Brain microvascular endothelial cell (primary cell): ENCODE results near the gene VASP.
A peak's percentile ranks its signal among the peaks of the same experiment; 100 is the strongest.

Source experiments
- DNase-seq: peaks from one replicate; pipeline ENCODE4 v3.0.0-alpha.2; 2020
- H3K27ac ChIP-seq: fragments of 250-450 bp; sonication (Bioruptor Pico); 2 replicates; pipeline ENCODE4 v1.5.1; 2020; ENCODE audit warnings: mild to moderate bottlenecking, moderate library complexity
- H3K27me3 ChIP-seq: fragments of 250-450 bp; sonication (Bioruptor Pico); replicated peaks from 2 replicates; pipeline ENCODE4 v1.5.1; 2020; ENCODE audit warnings: mild to moderate bottlenecking
- H3K36me3 ChIP-seq: fragments of 250-450 bp; sonication (Bioruptor Pico); replicated peaks from 2 replicates; pipeline ENCODE4 v1.5.1; 2020; ENCODE audit warnings: mild to moderate bottlenecking
- H3K4me3 ChIP-seq: 2 replicates; pipeline ENCODE4 v1.5.1; 2011; ENCODE audit warnings: low read depth, mild to moderate bottlenecking, control low read depth, low read length, moderate library complexity
- in situ Hi-C: cut with HindIII; loops from 2 replicates; pipeline ENCODE4 v1.10.0; 2017; ENCODE audit warnings: low sequenced_read_pairs, low pct_ligation_motif_present
- TF ChIP-seq, protein P1 (sequence below): IDR thresholded peaks from 2 replicates; pipeline ENCODE4 v1.5.1; 2011; ENCODE audit warnings: low read depth, mild to moderate bottlenecking, moderate library complexity, low read length, control low read depth, inconsistent platforms; ENCODE audit errors: missing control alignments

The VASP gene

DNA sequence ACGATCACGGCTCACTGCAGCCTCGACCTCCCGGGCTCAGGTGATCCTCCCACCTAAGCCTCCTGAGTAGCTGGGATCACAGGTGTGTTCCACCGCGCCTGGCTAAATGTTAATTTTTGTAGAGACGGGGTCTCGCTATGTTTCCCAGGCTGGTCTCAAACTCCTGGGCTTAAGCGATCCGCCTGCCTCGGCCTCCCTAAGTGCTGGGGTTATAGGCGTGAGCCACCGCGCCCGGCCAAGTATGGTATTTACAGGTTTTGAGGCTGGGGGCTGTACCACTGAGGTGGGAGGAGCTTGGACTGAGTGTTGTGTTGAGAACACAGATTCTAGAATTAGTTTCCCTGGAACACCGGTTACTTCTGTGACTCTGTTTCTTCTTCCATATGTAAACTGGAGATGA is 9.5 kb upstream of the VASP start:
- in situ Hi-C loops = no loop called here
- TF ChIP-seq, protein P1, sequence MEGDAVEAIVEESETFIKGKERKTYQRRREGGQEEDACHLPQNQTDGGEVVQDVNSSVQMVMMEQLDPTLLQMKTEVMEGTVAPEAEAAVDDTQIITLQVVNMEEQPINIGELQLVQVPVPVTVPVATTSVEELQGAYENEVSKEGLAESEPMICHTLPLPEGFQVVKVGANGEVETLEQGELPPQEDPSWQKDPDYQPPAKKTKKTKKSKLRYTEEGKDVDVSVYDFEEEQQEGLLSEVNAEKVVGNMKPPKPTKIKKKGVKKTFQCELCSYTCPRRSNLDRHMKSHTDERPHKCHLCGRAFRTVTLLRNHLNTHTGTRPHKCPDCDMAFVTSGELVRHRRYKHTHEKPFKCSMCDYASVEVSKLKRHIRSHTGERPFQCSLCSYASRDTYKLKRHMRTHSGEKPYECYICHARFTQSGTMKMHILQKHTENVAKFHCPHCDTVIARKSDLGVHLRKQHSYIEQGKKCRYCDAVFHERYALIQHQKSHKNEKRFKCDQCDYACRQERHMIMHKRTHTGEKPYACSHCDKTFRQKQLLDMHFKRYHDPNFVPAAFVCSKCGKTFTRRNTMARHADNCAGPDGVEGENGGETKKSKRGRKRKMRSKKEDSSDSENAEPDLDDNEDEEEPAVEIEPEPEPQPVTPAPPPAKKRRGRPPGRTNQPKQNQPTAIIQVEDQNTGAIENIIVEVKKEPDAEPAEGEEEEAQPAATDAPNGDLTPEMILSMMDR = no peak
- no peak for DNase-seq
- H3K4me3 ChIP-seq = no peak overlapping the region
- no peaks in the 10 kb centered on the region for H3K36me3 ChIP-seq
- H3K27me3 ChIP-seq = no peaks in the 10 kb centered on the region
- H3K27ac ChIP-seq = no peak overlapping the region

DNA sequence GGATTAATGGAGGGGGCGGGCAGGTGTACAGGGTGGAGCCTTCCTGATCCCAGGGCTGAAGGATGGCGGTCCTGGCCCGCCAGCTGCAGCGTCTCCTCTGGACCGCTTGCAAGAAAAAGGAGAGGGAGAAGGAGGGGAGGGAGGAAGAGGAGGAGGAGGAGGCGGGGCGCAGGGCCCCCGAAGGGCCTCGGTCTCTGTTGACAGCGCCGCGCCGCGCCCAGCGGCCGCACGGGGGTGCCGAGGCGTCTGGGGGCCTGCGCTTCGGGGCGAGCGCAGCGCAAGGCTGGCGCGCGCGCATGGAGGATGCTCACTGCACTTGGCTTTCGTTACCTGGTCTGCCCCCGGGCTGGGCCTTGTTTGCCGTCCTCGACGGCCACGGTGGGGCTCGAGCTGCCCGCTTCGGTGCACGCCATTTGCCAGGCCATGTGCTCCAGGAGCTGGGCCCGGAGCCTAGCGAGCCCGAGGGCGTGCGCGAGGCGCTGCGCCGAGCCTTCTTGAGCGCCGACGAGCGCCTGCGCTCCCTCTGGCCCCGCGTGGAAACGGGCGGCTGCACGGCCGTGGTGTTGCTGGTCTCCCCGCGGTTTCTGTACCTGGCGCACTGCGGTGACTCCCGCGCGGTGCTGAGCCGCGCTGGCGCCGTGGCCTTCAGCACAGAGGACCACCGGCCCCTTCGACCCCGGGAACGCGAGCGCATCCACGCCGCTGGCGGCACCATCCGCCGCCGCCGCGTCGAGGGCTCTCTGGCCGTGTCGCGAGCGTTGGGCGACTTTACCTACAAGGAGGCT is 8.7 kb upstream of the VASP start, which contains the start of gene PPM1N:
TSS of gene PPM1N (plus strand) at position 33 of the 785 bp plus-strand sequence. CDS start at position 63, 30 bp downstream.
- no peak within 1 kb of the TSS for H3K27ac ChIP-seq
- TF ChIP-seq, protein P1 = no peak
- no peak for DNase-seq
- peak within 1 kb of the TSS; percentile 43 for H3K4me3 ChIP-seq
- H3K36me3 ChIP-seq = no peaks in the 10 kb centered on the region
- H3K27me3 ChIP-seq = no peaks in the 10 kb centered on the region
- in situ Hi-C loops = no loop called here

DNA sequence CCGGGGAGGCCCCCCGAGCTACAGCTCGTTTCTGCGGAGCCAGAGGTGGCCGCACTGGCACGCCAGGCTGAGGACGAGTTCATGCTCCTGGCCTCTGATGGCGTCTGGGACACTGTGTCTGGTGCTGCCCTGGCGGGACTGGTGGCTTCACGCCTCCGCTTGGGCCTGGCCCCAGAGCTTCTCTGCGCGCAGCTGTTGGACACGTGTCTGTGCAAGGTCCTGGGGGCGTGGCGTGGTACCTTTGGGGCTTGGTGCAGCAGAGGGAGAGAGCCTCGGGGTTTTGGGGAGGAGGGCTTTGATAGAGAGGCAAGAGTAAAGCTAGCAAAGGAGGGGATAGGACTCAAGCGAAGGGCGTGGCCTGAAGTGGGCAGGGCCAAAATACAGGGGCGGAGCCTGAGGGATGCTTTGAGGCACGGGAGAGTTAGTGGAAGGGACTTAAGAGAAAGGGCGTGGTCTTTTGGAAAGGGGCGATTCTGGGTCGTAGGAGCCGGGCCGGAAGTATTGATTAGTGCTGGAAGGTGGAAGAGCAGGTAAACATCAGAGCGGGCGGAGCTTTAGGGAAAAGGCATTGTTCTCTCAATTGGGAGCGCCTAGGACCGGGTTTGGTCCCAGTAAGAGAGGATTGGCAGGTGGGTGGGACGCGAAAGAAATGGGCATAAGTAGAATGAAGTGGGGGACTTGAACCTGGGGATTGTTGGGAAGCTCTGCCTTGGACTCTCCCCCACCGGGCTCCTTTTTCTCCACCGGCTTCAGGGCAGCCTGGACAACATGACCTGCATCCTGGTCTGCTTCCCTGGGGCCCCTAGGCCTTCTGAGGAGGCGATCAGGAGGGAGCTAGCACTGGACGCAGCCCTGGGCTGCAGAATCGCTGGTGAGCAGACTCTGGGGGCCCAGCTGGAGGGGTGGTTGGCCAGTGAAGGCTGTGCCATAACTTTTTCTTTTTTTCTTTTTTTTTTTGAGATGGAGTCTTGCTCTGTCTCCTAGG is 7.8 kb upstream of the VASP start:
- in situ Hi-C loops = no loop called here
- H3K36me3 ChIP-seq = no peaks in the 10 kb centered on the region
- TF ChIP-seq, protein P1 = no peak
- no peaks in the 10 kb centered on the region for H3K27me3 ChIP-seq
- H3K4me3 ChIP-seq = no peak overlapping the region
- DNase-seq = no peak
- no peak overlapping the region for H3K27ac ChIP-seq

- in situ Hi-C loops = no loop called here
- H3K36me3 ChIP-seq = no peaks in the 10 kb centered on the region
- TF ChIP-seq, protein P1 = no peak
- no peak overlapping the region for H3K27ac ChIP-seq
- DNase-seq = no peak
- no peaks in the 10 kb centered on the region for H3K27me3 ChIP-seq
- H3K4me3 ChIP-seq = no peak overlapping the region
Observed at GRCh38 chr19:45500918-45501729, 6.2 kb upstream of the VASP start.

DNA sequence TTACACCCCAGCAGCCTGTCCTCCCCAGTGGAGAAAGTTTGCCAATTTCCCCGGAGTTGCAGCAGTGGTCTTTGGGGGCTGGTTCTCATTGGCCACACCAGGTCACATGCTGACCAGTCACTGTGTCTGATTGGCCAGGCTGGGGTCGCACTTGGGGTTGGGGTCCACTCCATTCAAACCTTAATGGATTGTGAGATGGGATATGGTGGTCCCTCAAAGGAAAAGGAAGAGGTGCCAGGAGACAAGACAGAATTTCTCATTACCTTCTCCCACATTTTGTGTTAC is 5.6 kb upstream of the VASP start:
- no peaks in the 10 kb centered on the region for H3K27me3 ChIP-seq
- H3K27ac ChIP-seq = no peak overlapping the region
- TF ChIP-seq, protein P1 = no peak
- no peak overlapping the region for H3K4me3 ChIP-seq
- H3K36me3 ChIP-seq = no peaks in the 10 kb centered on the region
- no peak for DNase-seq
- in situ Hi-C loops = no loop called here
